Stimulated activated CD8-positive, alpha-beta memory T cell treated with anti-CD3 and anti-CD28 coated beads, Interleukin-2, amount 100 ng/mL, for 48 hours (primary cell): Measurements from ENCODE around the gene FILIP1.
"Not testable (repeated sequence)": the region's sequence is repeated elsewhere in the genome, so short reads cannot be mapped to it uniquely, and the experiment has no call there.

Source experiments
- DNase-seq, 2 donors: peaks; one replicate each; pipeline ENCODE4 v3.0.0-alpha.2; 2020; ENCODE audit warnings: low read depth in 2 of 2

Gene FILIP1

GRCh38 chr6:75458895-75459294 is 34.7 kb downstream of the FILIP1 start:
- DNase-seq, result no peak

GRCh38 chr6:75450903-75451302 is 42.7 kb downstream of the FILIP1 start:
- DNase-seq, result no peak

GRCh38 chr6:75449630-75450206 is 43.9 kb downstream of the FILIP1 start:
- DNase-seq, result no peak

- no peak for DNase-seq
These were observed 47.2 kb downstream of the FILIP1 start for GRCh38 chr6:75446241-75446880.

- DNase-seq, result no peak
These were observed 47.9 kb downstream of the FILIP1 start for GRCh38 chr6:75445738-75446137.

GRCh38 chr6:75444899-75445298 is 48.7 kb downstream of the FILIP1 start:
- no peak for DNase-seq

- not testable (repeated sequence) for DNase-seq
These were observed 51.7 kb downstream of the FILIP1 start for GRCh38 chr6:75441883-75442282.

- DNase-seq, result not testable (repeated sequence)
These were observed 52.1 kb downstream of the FILIP1 start for GRCh38 chr6:75441479-75441878.

GRCh38 chr6:75438442-75439116 is 55.0 kb downstream of the FILIP1 start:
- no peak for DNase-seq

GRCh38 chr6:75438013-75438431 is 55.6 kb downstream of the FILIP1 start:
- no peak for DNase-seq

- no peak for DNase-seq
These were observed 56.1 kb downstream of the FILIP1 start for GRCh38 chr6:75437421-75437891.

GRCh38 chr6:75436869-75437268 is 56.7 kb downstream of the FILIP1 start:
- no peak for DNase-seq

- not testable (repeated sequence) for DNase-seq
These were observed 60.8 kb downstream of the FILIP1 start for GRCh38 chr6:75432809-75433208.

GRCh38 chr6:75431379-75431778 is 62.2 kb downstream of the FILIP1 start:
- no peak for DNase-seq

GRCh38 chr6:75430631-75431325 is 62.8 kb downstream of the FILIP1 start:
- DNase-seq, result no peak

- no peak for DNase-seq
These were observed 64.4 kb downstream of the FILIP1 start for GRCh38 chr6:75429061-75429703.

- DNase-seq, result no peak
These were observed 65.4 kb downstream of the FILIP1 start for GRCh38 chr6:75428204-75428603.

GRCh38 chr6:75427329-75427728 is 66.3 kb downstream of the FILIP1 start:
- no peak for DNase-seq

- DNase-seq, result no peak
These were observed 68.7 kb downstream of the FILIP1 start for GRCh38 chr6:75424618-75425548.

GRCh38 chr6:75423386-75423785 is 70.2 kb downstream of the FILIP1 start:
- DNase-seq, result no peak
